GM12891 (cell line): ENCODE data around the gene DMGDH.

Source experiments
- POLR2A ChIP-seq: IDR thresholded peaks from 2 replicates; pipeline ENCODE4 v1.6.1; 2011; ENCODE audit warnings: low read depth, low read length, control low read depth
- POLR2AphosphoS5 ChIP-seq: IDR thresholded peaks from 2 replicates; pipeline ENCODE4 v1.6.1; 2011; ENCODE audit warnings: low read depth, low read length, control low read depth
- SPI1 ChIP-seq: IDR thresholded peaks from 2 replicates; pipeline ENCODE4 v1.6.1; 2011; ENCODE audit warnings: low read depth, low read length, control low read depth
- TAF1 ChIP-seq: IDR thresholded peaks from 2 replicates; pipeline ENCODE4 v1.6.1; 2011; ENCODE audit warnings: low read depth, low read length, control low read depth

GRCh38 chr5:79076819-79077218 lies 7.3 kb upstream of the DMGDH start:
- TF ChIP-seq POLR2AphosphoS5 (no peak), TAF1 (no peak), POLR2A (no peak), SPI1 (no peak)
